ENCODE data around the gene MRPS10. TPM values are rescaled to one million over a fixed set of nuclear protein-coding genes. Genes with fewer than 3 reads are reported as not detected.

MRPS10 gene
- total and polyA plus RNA-seq, 2 donors (not counting 3 experiments of a cell fraction or from before 2014, with no cell fraction given), result 23.2 to 37.7 TPM

GRCh38 chr6:42158011-42158410 lies 59.6 kb downstream of the MRPS10 start:
- CTCF ChIA-PET, result interaction anchor here (0.6 kb wide), 1 partner anchor 96 kb away, joined by 4 read pairs; no protein-coding TSS in a partner anchor

More at GRCh38 chr6:42158011-42158410, 59.6 kb downstream of the MRPS10 start:
- no TSS peak for BruUV-seq (replicated peaks)
- H3K36me3 ChIP-seq (ENCODE audit: control insufficient read depth in 2 of 2, extremely low read depth in 1 of 2, insufficient read depth in 2 of 2, low read length in 2 of 2), result no peaks in the 10 kb centered on the region
- H3K4me1 ChIP-seq (ENCODE audit: control insufficient read depth, extremely low read depth, insufficient read depth, low read length), result no peaks in the 10 kb centered on the region
- H3K9me3 ChIP-seq (replicated peaks; ENCODE audit: control insufficient read depth, insufficient read depth, low read length), result no peaks in the 10 kb centered on the region
- peaks cover 5 to 6% of the 10 kb centered on the region in 2 experiments for H3K27me3 ChIP-seq (ENCODE audit: control insufficient read depth in 2 of 2, insufficient read depth in 2 of 2, low read length in 2 of 2)
- H3K79me2 ChIP-seq (ENCODE audit: control insufficient read depth, insufficient read depth, low read length), result no peaks in the 10 kb centered on the region
- TF ChIP-seq EZH2 (IDR thresholded peaks at IDR 0.05; ENCODE audit: borderline replicate concordance, low read depth, low read length, severe bottlenecking) (no peak), POLR2A (IDR thresholded peaks at IDR 0.05; ENCODE audit: low read depth, low read length) (no peak), GATA2 (IDR thresholded peaks at IDR 0.05; ENCODE audit: insufficient read depth, insufficient read length, low read depth, low read length) (no peak), FOS (IDR thresholded peaks at IDR 0.05; ENCODE audit: borderline replicate concordance, insufficient read depth, low read length) (no peak), POLR2AphosphoS5 (IDR thresholded peaks at IDR 0.05; ENCODE audit: insufficient read depth, low read depth, low read length) (no peak), MYC (IDR thresholded peaks at IDR 0.05; ENCODE audit: low read depth, low read length) (no peak), JUN (IDR thresholded peaks at IDR 0.05; ENCODE audit: borderline replicate concordance, insufficient read depth, insufficient read length, low read depth) (no peak)
- TF ChIP-seq, protein P1, sequence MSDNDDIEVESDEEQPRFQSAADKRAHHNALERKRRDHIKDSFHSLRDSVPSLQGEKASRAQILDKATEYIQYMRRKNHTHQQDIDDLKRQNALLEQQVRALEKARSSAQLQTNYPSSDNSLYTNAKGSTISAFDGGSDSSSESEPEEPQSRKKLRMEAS (IDR thresholded peaks at IDR 0.05; ENCODE audit: insufficient read depth, insufficient read length), result no peak
- TF ChIP-seq, protein P2, sequence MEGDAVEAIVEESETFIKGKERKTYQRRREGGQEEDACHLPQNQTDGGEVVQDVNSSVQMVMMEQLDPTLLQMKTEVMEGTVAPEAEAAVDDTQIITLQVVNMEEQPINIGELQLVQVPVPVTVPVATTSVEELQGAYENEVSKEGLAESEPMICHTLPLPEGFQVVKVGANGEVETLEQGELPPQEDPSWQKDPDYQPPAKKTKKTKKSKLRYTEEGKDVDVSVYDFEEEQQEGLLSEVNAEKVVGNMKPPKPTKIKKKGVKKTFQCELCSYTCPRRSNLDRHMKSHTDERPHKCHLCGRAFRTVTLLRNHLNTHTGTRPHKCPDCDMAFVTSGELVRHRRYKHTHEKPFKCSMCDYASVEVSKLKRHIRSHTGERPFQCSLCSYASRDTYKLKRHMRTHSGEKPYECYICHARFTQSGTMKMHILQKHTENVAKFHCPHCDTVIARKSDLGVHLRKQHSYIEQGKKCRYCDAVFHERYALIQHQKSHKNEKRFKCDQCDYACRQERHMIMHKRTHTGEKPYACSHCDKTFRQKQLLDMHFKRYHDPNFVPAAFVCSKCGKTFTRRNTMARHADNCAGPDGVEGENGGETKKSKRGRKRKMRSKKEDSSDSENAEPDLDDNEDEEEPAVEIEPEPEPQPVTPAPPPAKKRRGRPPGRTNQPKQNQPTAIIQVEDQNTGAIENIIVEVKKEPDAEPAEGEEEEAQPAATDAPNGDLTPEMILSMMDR (IDR thresholded peaks at IDR 0.05; ENCODE audit: extremely low read depth in 1 of 2, insufficient read depth in 1 of 2, low read depth in 1 of 2, low read length in 2 of 2), result no peak
- dilution Hi-C loops (cut with MboI; ENCODE audit: extremely low pct_ligation_motif_present, low sequenced_read_pairs) (no loop called here), intact Hi-C loops (cut with micrococcal nuclease) (no loop called here)
- POLR2A ChIA-PET, result no interaction called here
- H3K27ac ChIP-seq (ENCODE audit: insufficient read depth, low read depth, low read length), result no peak overlapping the region
- no peak overlapping the region for H2AFZ ChIP-seq (ENCODE audit: low read depth, low read length)
- DNase-seq (ENCODE audit: low read depth, low spot score) (no peak), FAIRE-seq (no peak)
- no peaks in the 10 kb centered on the region for H4K20me1 ChIP-seq (replicated peaks; ENCODE audit: control insufficient read depth, extremely low read depth, insufficient read depth, low read length)
- H3K4me2 ChIP-seq (ENCODE audit: insufficient read depth, low read length), result no peak overlapping the region
- H3K4me3 ChIP-seq (replicated peaks in 1 of 3; ENCODE audit: insufficient read depth in 1 of 3, low read depth in 1 of 3, low read length in 3 of 3), result no peak overlapping the region
- no peaks in the 10 kb centered on the region for H3K9me1 ChIP-seq (replicated peaks; ENCODE audit: control insufficient read depth, extremely low read depth, insufficient read depth, low read length)
- no peak overlapping the region for H3K9ac ChIP-seq (replicated peaks; ENCODE audit: extremely low read depth, insufficient read depth, low read length)

Other genes with a start within 250 kb of the MRPS10 start
- gene TAF8, start 167.3 kb downstream of the MRPS10 start, total RNA-seq, result 32.4 and 32.9 TPM in 2 replicates
- gene TAF8, start 167.3 kb downstream of the MRPS10 start, polyA plus RNA-seq, result 45.4 and 49.8 TPM in 2 replicates
- gene C6orf132, start 75.2 kb downstream of the MRPS10 start, total RNA-seq, result 0.07 and 0.71 TPM in 2 replicates
- 0.15 and 0.54 TPM in 2 replicates for gene C6orf132, start 75.2 kb downstream of the MRPS10 start, polyA plus RNA-seq
- gene GUCA1A, start 44.5 kb downstream of the MRPS10 start, total RNA-seq, result 0.22 TPM in 1 of 2 replicates, not detected in the other
- 0.04 and 0.21 TPM in 2 replicates for gene GUCA1A, start 44.5 kb downstream of the MRPS10 start, polyA plus RNA-seq
- 0.60 and 1.1 TPM in 2 replicates for gene GUCA1B, start 22.9 kb downstream of the MRPS10 start, total RNA-seq
- 0.19 TPM in 1 of 2 replicates, not detected in the other for gene GUCA1B, start 22.9 kb downstream of the MRPS10 start, polyA plus RNA-seq
- 3.4 and 5.5 TPM in 2 replicates for gene TRERF1, start 234.1 kb upstream of the MRPS10 start, total RNA-seq
- gene TRERF1, start 234.1 kb upstream of the MRPS10 start, polyA plus RNA-seq, result 0.70 and 0.73 TPM in 2 replicates